Adipocyte (in vitro differentiated cells): ENCODE data around the gene WDHD1.

Experiments used
- DNase-seq: peaks from one replicate; pipeline ENCODE4 v3.0.0-alpha.2; 2015; ENCODE audit warnings: low read depth
- H3K27me3 ChIP-seq: replicated peaks from 2 replicates; pipeline ENCODE4 v1.7.0; 2013; ENCODE audit warnings: mild to moderate bottlenecking, low read length, moderate library complexity; ENCODE audit not compliant: control insufficient read depth, insufficient read depth
- H3K36me3 ChIP-seq: 2 replicates; pipeline ENCODE4 v1.7.0; 2013; ENCODE audit warnings: low read length, mild to moderate bottlenecking, moderate library complexity; ENCODE audit not compliant: control insufficient read depth, insufficient read depth, severe bottlenecking
- H3K4me1 ChIP-seq: 2 replicates; pipeline ENCODE4 v1.7.0; 2013; ENCODE audit warnings: mild to moderate bottlenecking, low read length, moderate library complexity; ENCODE audit not compliant: control insufficient read depth, insufficient read depth
- H3K4me3 ChIP-seq: 2 replicates; pipeline ENCODE4 v1.7.0; 2013; ENCODE audit warnings: mild to moderate bottlenecking, low read length, moderate library complexity
- H3K9ac ChIP-seq: 2 replicates; pipeline ENCODE4 v1.7.0; 2013; ENCODE audit warnings: mild to moderate bottlenecking, low read length, moderate library complexity
- H3K9me3 ChIP-seq: 2 replicates; pipeline ENCODE4 v1.7.0; 2013; ENCODE audit warnings: mild to moderate bottlenecking, low read length, moderate library complexity; ENCODE audit not compliant: control insufficient read depth

The WDHD1 gene

GRCh38 chr14:55019968-55020554, 6.8 kb downstream of the WDHD1 start:
- no peak overlapping the region for H3K4me3 ChIP-seq

GRCh38 chr14:55015006-55015405, 11.9 kb downstream of the WDHD1 start:
- Histone ChIP-seq H3K36me3 (no peaks in the 10 kb centered on the region), H3K27me3 (no peaks in the 10 kb centered on the region), H3K4me3 (no peak overlapping the region), H3K9ac (no peak overlapping the region), H3K4me1 (no peaks in the 10 kb centered on the region), H3K9me3 (no peaks in the 10 kb centered on the region)
- no peak for DNase-seq

More at GRCh38 chr14:55019968-55020554, 6.8 kb downstream of the WDHD1 start:
- no peaks in the 10 kb centered on the region for H3K4me1 ChIP-seq
- no peaks in the 10 kb centered on the region for H3K27me3 ChIP-seq
- no peaks in the 10 kb centered on the region for H3K9me3 ChIP-seq
- H3K36me3 ChIP-seq = no peaks in the 10 kb centered on the region
- DNase-seq = no peak
- no peak overlapping the region for H3K9ac ChIP-seq

- Histone ChIP-seq H3K4me3 (no peak overlapping the region), H3K36me3 (peaks cover 5% of the 10 kb centered on the region), H3K9ac (no peak overlapping the region), H3K9me3 (no peaks in the 10 kb centered on the region), H3K4me1 (no peaks in the 10 kb centered on the region), H3K27me3 (no peaks in the 10 kb centered on the region)
- no peak for DNase-seq
Measured at GRCh38 chr14:55005071-55005470, 21.8 kb downstream of the WDHD1 start.

GRCh38 chr14:55000381-55000780, 26.5 kb downstream of the WDHD1 start:
- no peak overlapping the region for H3K9ac ChIP-seq
- H3K27me3 ChIP-seq = no peaks in the 10 kb centered on the region
- peak; percentile 71 for DNase-seq
- no peak overlapping the region for H3K4me3 ChIP-seq
- H3K9me3 ChIP-seq = no peaks in the 10 kb centered on the region
- no peaks in the 10 kb centered on the region for H3K4me1 ChIP-seq
- peaks cover 3% of the 10 kb centered on the region for H3K36me3 ChIP-seq

- peaks cover 4% of the 10 kb centered on the region for H3K36me3 ChIP-seq
- DNase-seq = no peak
- H3K9me3 ChIP-seq = no peaks in the 10 kb centered on the region
- H3K4me3 ChIP-seq = no peak overlapping the region
- H3K27me3 ChIP-seq = no peaks in the 10 kb centered on the region
- H3K9ac ChIP-seq = no peak overlapping the region
- peaks cover 3% of the 10 kb centered on the region for H3K4me1 ChIP-seq
Measured at GRCh38 chr14:54985156-54985555, 41.7 kb downstream of the WDHD1 start.

- peaks cover 3% of the 10 kb centered on the region for H3K4me1 ChIP-seq
- H3K36me3 ChIP-seq = no peaks in the 10 kb centered on the region
- peak; percentile 60 for DNase-seq
- H3K27me3 ChIP-seq = no peaks in the 10 kb centered on the region
- no peaks in the 10 kb centered on the region for H3K9me3 ChIP-seq
- no peak overlapping the region for H3K9ac ChIP-seq
- H3K4me3 ChIP-seq = no peak overlapping the region
Measured at GRCh38 chr14:54981698-54982097, 45.2 kb downstream of the WDHD1 start.

GRCh38 chr14:54979039-54979438, 47.9 kb downstream of the WDHD1 start:
- Histone ChIP-seq H3K27me3 (no peaks in the 10 kb centered on the region), H3K9ac (no peak overlapping the region), H3K4me1 (peaks cover 4% of the 10 kb centered on the region), H3K4me3 (no peak overlapping the region), H3K9me3 (no peaks in the 10 kb centered on the region), H3K36me3 (no peaks in the 10 kb centered on the region)
- DNase-seq = no peak

GRCh38 chr14:54976316-54976715, 50.6 kb downstream of the WDHD1 start:
- H3K9ac ChIP-seq = no peak overlapping the region
- DNase-seq = peak; percentile 43
- H3K36me3 ChIP-seq = no peaks in the 10 kb centered on the region
- H3K27me3 ChIP-seq = no peaks in the 10 kb centered on the region
- H3K9me3 ChIP-seq = no peaks in the 10 kb centered on the region
- H3K4me1 ChIP-seq = peaks cover 4% of the 10 kb centered on the region
- no peak overlapping the region for H3K4me3 ChIP-seq

GRCh38 chr14:54975856-54976255, 51.0 kb downstream of the WDHD1 start:
- H3K36me3 ChIP-seq = no peaks in the 10 kb centered on the region
- H3K9me3 ChIP-seq = no peaks in the 10 kb centered on the region
- peaks cover 4% of the 10 kb centered on the region for H3K4me1 ChIP-seq
- H3K27me3 ChIP-seq = no peaks in the 10 kb centered on the region
- no peak for DNase-seq
- H3K4me3 ChIP-seq = no peak overlapping the region
- H3K9ac ChIP-seq = no peak overlapping the region

- no peak for DNase-seq
- Histone ChIP-seq H3K4me3 (no peak overlapping the region), H3K36me3 (no peaks in the 10 kb centered on the region), H3K9ac (no peak overlapping the region), H3K9me3 (no peaks in the 10 kb centered on the region), H3K27me3 (no peaks in the 10 kb centered on the region), H3K4me1 (peaks cover 4% of the 10 kb centered on the region)
Measured at GRCh38 chr14:54974788-54975414, 52.0 kb downstream of the WDHD1 start.

GRCh38 chr14:54967496-54967895, 59.4 kb downstream of the WDHD1 start:
- Histone ChIP-seq H3K9ac (no peak overlapping the region), H3K4me3 (no peak overlapping the region), H3K27me3 (no peaks in the 10 kb centered on the region), H3K36me3 (peaks cover 2% of the 10 kb centered on the region), H3K9me3 (no peaks in the 10 kb centered on the region), H3K4me1 (no peaks in the 10 kb centered on the region)
- DNase-seq = no peak

- Histone ChIP-seq H3K36me3 (peaks cover 3% of the 10 kb centered on the region), H3K27me3 (no peaks in the 10 kb centered on the region), H3K4me1 (no peaks in the 10 kb centered on the region), H3K9ac (no peak overlapping the region), H3K9me3 (no peaks in the 10 kb centered on the region), H3K4me3 (no peak overlapping the region)
- DNase-seq = no peak
Measured at GRCh38 chr14:54955143-54955542, 71.8 kb downstream of the WDHD1 start.
